ENCODE measurements around the gene BTBD3.

GRCh38 chr20:11902285-11902697 lies 15.4 kb upstream of the BTBD3 start:
- no peak for TF ChIP-seq CTCF (IDR thresholded peaks at IDR 0.05; ENCODE audit: insufficient read depth, low read length, poor library complexity, severe bottlenecking)
- TF ChIP-seq EZH2phosphoT487 (conservative IDR thresholded peaks at IDR 0.05; ENCODE audit: low read length), result no peak

All from SU-DHL-6 (cell line).